GM23338 (cell line): Measurements from ENCODE around the gene AZGP1. TPM values are rescaled to one million over a fixed set of nuclear protein-coding genes. Genes with fewer than 3 reads are reported as not detected.

ENCODE experiments used
- ATAC-seq: fragments of 200-7000 bp; cut with Tn5 transposase; 3 replicates; pipeline ENCODE4 v1.9.1; 2020
- DNase-seq: peaks from one replicate; pipeline ENCODE4 v3.0.0-alpha.2; 2015; ENCODE audit warnings: low spot score
- H2AFZ ChIP-seq: fragments of 200-600 bp; sonication (generic); 2 replicates; pipeline ENCODE4 v1.8.0; 2016; ENCODE audit warnings: antibody characterized with exemption, mild to moderate bottlenecking, moderate library complexity
- H3F3A ChIP-seq: fragments of 200-600 bp; sonication (generic); replicated peaks from 2 replicates; pipeline ENCODE4 v1.8.0; 2017; ENCODE audit warnings: antibody characterized with exemption, mixed run types, low read depth
- H3K27ac ChIP-seq: fragments of 200-600 bp; sonication (generic); 2 replicates; pipeline ENCODE4 v1.6.1; 2016; ENCODE audit warnings: low read depth
- H3K27me3 ChIP-seq: fragments of 200-600 bp; sonication (generic); 2 replicates; pipeline ENCODE4 v1.8.0; 2016; ENCODE audit warnings: mild to moderate bottlenecking, mixed run types, moderate library complexity; ENCODE audit not compliant: insufficient read depth
- H3K36me3 ChIP-seq: fragments of 200-600 bp; sonication (generic); 2 replicates; pipeline ENCODE4 v1.8.0; 2016; ENCODE audit warnings: mild to moderate bottlenecking; ENCODE audit not compliant: insufficient read depth
- H3K4me1 ChIP-seq: fragments of 200-600 bp; sonication (generic); 2 replicates; pipeline ENCODE4 v1.8.0; 2016; ENCODE audit warnings: mild to moderate bottlenecking, moderate library complexity; ENCODE audit not compliant: insufficient read depth
- H3K4me2 ChIP-seq: fragments of 200-600 bp; sonication (generic); 2 replicates; pipeline ENCODE4 v1.7.1; 2017; ENCODE audit warnings: mixed run types
- H3K4me3 ChIP-seq: fragments of 200-600 bp; sonication (generic); 2 replicates; pipeline ENCODE4 v1.6.1; 2016; ENCODE audit warnings: mixed run types
- H3K79me2 ChIP-seq: fragments of 200-600 bp; sonication (generic); replicated peaks from 2 replicates; pipeline ENCODE4 v1.8.0; 2017; ENCODE audit warnings: mild to moderate bottlenecking; ENCODE audit not compliant: insufficient read depth
- H3K9me2 ChIP-seq: fragments of 200-600 bp; sonication (generic); 2 replicates; pipeline ENCODE4 v1.8.0; 2017; ENCODE audit not compliant: insufficient read depth
- H4K20me1 ChIP-seq: fragments of 200-600 bp; sonication (generic); replicated peaks from 2 replicates; pipeline ENCODE4 v1.8.0; 2017; ENCODE audit warnings: mild to moderate bottlenecking; ENCODE audit not compliant: insufficient read depth
- H3K27ac Mint-ChIP-seq: 2 replicates; pipeline ENCODE4 v1.8.0; 2020; ENCODE audit warnings: inconsistent platforms, mild to moderate bottlenecking, moderate library complexity, mixed read lengths
- H3K27me3 Mint-ChIP-seq: 3 replicates; pipeline ENCODE4 v1.8.0; 2022; ENCODE audit warnings: low read depth, mild to moderate bottlenecking, moderate library complexity, mixed read lengths, inconsistent platforms; ENCODE audit not compliant: insufficient read depth, poor library complexity
- H3K36me3 Mint-ChIP-seq: 3 replicates; pipeline ENCODE4 v1.8.0; 2021; ENCODE audit warnings: low read depth, mild to moderate bottlenecking, inconsistent platforms, moderate library complexity, mixed read lengths
- H3K4me1 Mint-ChIP-seq: 3 replicates; pipeline ENCODE4 v1.8.0; 2020; ENCODE audit warnings: mild to moderate bottlenecking, inconsistent platforms, mixed read lengths
- H3K4me3 Mint-ChIP-seq: 3 replicates; pipeline ENCODE4 v1.8.0; 2021; ENCODE audit warnings: moderate library complexity, mild to moderate bottlenecking, inconsistent platforms, mixed read lengths
- H3K9me3 Mint-ChIP-seq: 3 replicates; pipeline ENCODE4 v1.8.0; 2020; ENCODE audit warnings: moderate library complexity, mild to moderate bottlenecking, inconsistent platforms, mixed read lengths
- CREB1 ChIP-seq: fragments of 250-450 bp; sonication (Bioruptor Pico); IDR thresholded peaks from 2 replicates; pipeline ENCODE4 v1.5.0; 2020; ENCODE audit warnings: low read depth, mild to moderate bottlenecking, moderate library complexity
- EZH2 ChIP-seq: fragments of 200-600 bp; sonication (generic); IDR thresholded peaks from one replicate; pipeline ENCODE4 v1.8.0; 2017; ENCODE audit warnings: antibody characterized with exemption, mild to moderate bottlenecking, low read depth; ENCODE audit not compliant: unreplicated experiment
- EZH2phosphoT487 ChIP-seq: fragments of 200-600 bp; sonication (generic); IDR thresholded peaks from one replicate; pipeline ENCODE4 v1.8.1; 2018; ENCODE audit warnings: antibody characterized with exemption; ENCODE audit not compliant: unreplicated experiment
- JUNB ChIP-seq: IDR thresholded peaks from one replicate; pipeline ENCODE4 v1.6.1; 2016; ENCODE audit warnings: antibody characterized with exemption; ENCODE audit not compliant: unreplicated experiment
- NANOG ChIP-seq: IDR thresholded peaks from 2 replicates; pipeline ENCODE4 v1.6.1; 2016; ENCODE audit warnings: antibody characterized with exemption, borderline replicate concordance
- POLR2AphosphoS5 ChIP-seq: IDR thresholded peaks from 2 replicates; pipeline ENCODE4 v1.6.1; 2016; ENCODE audit warnings: antibody characterized with exemption, low read depth
- STAT1 ChIP-seq: IDR thresholded peaks from one replicate; pipeline ENCODE4 v1.6.1; 2016; ENCODE audit warnings: antibody characterized with exemption; ENCODE audit not compliant: unreplicated experiment
- ZNF114 ChIP-seq: fragments of 250-450 bp; sonication (Bioruptor Pico); IDR thresholded peaks from 2 replicates; pipeline ENCODE4 v1.5.0; 2020; ENCODE audit warnings: mild to moderate bottlenecking, moderate library complexity
- ZNF331 ChIP-seq: fragments of 250-450 bp; sonication (Bioruptor Pico); IDR thresholded peaks from 2 replicates; pipeline ENCODE4 v1.5.0; 2020; ENCODE audit warnings: low read depth, mild to moderate bottlenecking, moderate library complexity
- polyA plus RNA-seq: library from polyadenylated mRNA; unstranded; fragments of >200 nt; fragmentation: Nextera tagmentation; extraction: Ambion mirVana; gene quantifications from 2 replicates; pipeline ENCODE4 v1.2.1, GENCODE V29; 2016
- total RNA-seq: library from RNA; depleted of rRNA; stranded (reverse); fragments of >200 nt; shearing (Covaris generic); gene quantifications from 2 replicates; pipeline ENCODE4 v1.2.3, GENCODE V29; 2014
- TF ChIP-seq, protein P1 (sequence below), 2 experiments: fragments of 200-600 bp in 1 of 2; sonication (generic) in 1 of 2; conservative IDR thresholded peaks; 2 replicates each; pipeline versions ENCODE4 v1.5.1 to v1.6.1; 2016 to 2017; ENCODE audit warnings: antibody characterized with exemption in 2 of 2, low read depth in 2 of 2, mild to moderate bottlenecking in 2 of 2, moderate library complexity in 1 of 2
- TF ChIP-seq, protein P2 (sequence below): fragments of 250-450 bp; sonication (Bioruptor Pico); IDR thresholded peaks from 2 replicates; pipeline ENCODE4 v1.5.0; 2020; ENCODE audit warnings: mild to moderate bottlenecking, moderate library complexity
- TF ChIP-seq, protein P3 (sequence below): IDR thresholded peaks from one replicate; pipeline ENCODE4 v1.6.1; 2018; ENCODE audit warnings: antibody characterized with exemption; ENCODE audit not compliant: unreplicated experiment
- TF ChIP-seq, protein P4 (sequence below): IDR thresholded peaks from 2 replicates; pipeline ENCODE4 v1.6.1; 2016; ENCODE audit warnings: antibody characterized with exemption

Gene AZGP1
- total and polyA plus RNA-seq, 2 experiments from 2014 or later = 0.17 to 1.3 TPM

DNA sequence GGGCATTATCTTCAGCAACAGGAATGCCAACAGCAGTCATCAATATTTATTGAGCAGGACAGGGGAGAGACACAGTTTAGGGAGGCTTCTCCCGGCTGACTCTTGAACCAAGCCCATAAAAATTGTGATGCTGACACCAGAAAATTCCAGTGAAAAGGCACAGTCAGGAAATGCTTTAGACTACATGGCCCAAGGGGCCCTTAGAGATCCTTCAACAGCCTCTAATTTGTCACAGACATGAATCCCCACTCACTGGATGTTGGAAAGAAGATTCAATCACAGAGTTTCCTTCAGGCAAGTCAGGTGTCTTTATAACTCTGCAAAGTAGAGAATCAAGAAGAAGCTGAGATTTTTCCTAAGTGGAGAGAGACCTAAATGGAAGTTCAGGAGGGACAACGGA, 47.6 kb downstream of the AZGP1 start:
- H3K27ac ChIP-seq = no peak overlapping the region
- H3F3A ChIP-seq = no peaks in the 10 kb centered on the region
- Mint-ChIP-seq H3K27ac (no peak overlapping the region), H3K4me3 (no peak overlapping the region), H3K27me3 (peaks cover 10% of the 10 kb centered on the region), H3K9me3 (no peaks in the 10 kb centered on the region), H3K4me1 (peaks cover 25% of the 10 kb centered on the region), H3K36me3 (peaks cover 6% of the 10 kb centered on the region; the same call in 2 of the 3 replicates)
- H3K79me2 ChIP-seq = no peaks in the 10 kb centered on the region
- no peak overlapping the region for H3K4me3 ChIP-seq
- H3K4me2 ChIP-seq = no peak overlapping the region
- H3K4me1 ChIP-seq = peaks cover 9% of the 10 kb centered on the region
- ATAC-seq (no peak), DNase-seq (no peak)
- peaks cover 26% of the 10 kb centered on the region for H3K9me2 ChIP-seq
- TF ChIP-seq STAT1 (no peak), EZH2 (no peak), ZNF114 (CRISPR knock-in tag) (no peak), EZH2phosphoT487 (no peak), POLR2AphosphoS5 (no peak), NANOG (no peak), CREB1 (CRISPR knock-in tag) (no peak), JUNB (no peak), ZNF331 (CRISPR knock-in tag) (no peak)
- TF ChIP-seq, protein P1, sequence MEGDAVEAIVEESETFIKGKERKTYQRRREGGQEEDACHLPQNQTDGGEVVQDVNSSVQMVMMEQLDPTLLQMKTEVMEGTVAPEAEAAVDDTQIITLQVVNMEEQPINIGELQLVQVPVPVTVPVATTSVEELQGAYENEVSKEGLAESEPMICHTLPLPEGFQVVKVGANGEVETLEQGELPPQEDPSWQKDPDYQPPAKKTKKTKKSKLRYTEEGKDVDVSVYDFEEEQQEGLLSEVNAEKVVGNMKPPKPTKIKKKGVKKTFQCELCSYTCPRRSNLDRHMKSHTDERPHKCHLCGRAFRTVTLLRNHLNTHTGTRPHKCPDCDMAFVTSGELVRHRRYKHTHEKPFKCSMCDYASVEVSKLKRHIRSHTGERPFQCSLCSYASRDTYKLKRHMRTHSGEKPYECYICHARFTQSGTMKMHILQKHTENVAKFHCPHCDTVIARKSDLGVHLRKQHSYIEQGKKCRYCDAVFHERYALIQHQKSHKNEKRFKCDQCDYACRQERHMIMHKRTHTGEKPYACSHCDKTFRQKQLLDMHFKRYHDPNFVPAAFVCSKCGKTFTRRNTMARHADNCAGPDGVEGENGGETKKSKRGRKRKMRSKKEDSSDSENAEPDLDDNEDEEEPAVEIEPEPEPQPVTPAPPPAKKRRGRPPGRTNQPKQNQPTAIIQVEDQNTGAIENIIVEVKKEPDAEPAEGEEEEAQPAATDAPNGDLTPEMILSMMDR (conservative IDR thresholded peaks at IDR 0.05; ENCODE audit: low read depth in 2 of 2) = no peak
- TF ChIP-seq, protein P2, sequence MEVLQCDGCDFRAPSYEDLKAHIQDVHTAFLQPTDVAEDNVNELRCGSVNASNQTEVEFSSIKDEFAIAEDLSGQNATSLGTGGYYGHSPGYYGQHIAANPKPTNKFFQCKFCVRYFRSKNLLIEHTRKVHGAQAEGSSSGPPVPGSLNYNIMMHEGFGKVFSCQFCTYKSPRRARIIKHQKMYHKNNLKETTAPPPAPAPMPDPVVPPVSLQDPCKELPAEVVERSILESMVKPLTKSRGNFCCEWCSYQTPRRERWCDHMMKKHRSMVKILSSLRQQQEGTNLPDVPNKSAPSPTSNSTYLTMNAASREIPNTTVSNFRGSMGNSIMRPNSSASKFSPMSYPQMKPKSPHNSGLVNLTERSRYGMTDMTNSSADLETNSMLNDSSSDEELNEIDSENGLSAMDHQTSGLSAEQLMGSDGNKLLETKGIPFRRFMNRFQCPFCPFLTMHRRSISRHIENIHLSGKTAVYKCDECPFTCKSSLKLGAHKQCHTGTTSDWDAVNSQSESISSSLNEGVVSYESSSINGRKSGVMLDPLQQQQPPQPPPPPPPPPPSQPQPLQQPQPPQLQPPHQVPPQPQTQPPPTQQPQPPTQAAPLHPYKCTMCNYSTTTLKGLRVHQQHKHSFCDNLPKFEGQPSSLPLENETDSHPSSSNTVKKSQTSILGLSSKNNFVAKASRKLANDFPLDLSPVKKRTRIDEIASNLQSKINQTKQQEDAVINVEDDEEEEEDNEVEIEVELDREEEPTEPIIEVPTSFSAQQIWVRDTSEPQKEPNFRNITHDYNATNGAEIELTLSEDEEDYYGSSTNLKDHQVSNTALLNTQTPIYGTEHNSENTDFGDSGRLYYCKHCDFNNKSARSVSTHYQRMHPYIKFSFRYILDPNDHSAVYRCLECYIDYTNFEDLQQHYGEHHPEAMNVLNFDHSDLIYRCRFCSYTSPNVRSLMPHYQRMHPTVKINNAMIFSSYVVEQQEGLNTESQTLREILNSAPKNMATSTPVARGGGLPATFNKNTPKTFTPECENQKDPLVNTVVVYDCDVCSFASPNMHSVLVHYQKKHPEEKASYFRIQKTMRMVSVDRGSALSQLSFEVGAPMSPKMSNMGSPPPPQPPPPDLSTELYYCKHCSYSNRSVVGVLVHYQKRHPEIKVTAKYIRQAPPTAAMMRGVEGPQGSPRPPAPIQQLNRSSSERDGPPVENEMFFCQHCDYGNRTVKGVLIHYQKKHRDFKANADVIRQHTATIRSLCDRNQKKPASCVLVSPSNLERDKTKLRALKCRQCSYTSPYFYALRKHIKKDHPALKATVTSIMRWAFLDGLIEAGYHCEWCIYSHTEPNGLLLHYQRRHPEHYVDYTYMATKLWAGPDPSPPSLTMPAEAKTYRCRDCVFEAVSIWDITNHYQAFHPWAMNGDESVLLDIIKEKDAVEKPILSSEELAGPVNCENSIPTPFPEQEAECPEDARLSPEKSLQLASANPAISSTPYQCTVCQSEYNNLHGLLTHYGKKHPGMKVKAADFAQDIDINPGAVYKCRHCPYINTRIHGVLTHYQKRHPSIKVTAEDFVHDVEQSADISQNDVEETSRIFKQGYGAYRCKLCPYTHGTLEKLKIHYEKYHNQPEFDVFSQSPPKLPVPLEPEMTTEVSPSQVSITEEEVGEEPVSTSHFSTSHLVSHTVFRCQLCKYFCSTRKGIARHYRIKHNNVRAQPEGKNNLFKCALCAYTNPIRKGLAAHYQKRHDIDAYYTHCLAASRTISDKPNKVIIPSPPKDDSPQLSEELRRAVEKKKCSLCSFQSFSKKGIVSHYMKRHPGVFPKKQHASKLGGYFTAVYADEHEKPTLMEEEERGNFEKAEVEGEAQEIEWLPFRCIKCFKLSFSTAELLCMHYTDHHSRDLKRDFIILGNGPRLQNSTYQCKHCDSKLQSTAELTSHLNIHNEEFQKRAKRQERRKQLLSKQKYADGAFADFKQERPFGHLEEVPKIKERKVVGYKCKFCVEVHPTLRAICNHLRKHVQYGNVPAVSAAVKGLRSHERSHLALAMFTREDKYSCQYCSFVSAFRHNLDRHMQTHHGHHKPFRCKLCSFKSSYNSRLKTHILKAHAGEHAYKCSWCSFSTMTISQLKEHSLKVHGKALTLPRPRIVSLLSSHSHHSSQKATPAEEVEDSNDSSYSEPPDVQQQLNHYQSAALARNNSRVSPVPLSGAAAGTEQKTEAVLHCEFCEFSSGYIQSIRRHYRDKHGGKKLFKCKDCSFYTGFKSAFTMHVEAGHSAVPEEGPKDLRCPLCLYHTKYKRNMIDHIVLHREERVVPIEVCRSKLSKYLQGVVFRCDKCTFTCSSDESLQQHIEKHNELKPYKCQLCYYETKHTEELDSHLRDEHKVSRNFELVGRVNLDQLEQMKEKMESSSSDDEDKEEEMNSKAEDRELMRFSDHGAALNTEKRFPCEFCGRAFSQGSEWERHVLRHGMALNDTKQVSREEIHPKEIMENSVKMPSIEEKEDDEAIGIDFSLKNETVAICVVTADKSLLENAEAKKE = no peak
- TF ChIP-seq, protein P3, sequence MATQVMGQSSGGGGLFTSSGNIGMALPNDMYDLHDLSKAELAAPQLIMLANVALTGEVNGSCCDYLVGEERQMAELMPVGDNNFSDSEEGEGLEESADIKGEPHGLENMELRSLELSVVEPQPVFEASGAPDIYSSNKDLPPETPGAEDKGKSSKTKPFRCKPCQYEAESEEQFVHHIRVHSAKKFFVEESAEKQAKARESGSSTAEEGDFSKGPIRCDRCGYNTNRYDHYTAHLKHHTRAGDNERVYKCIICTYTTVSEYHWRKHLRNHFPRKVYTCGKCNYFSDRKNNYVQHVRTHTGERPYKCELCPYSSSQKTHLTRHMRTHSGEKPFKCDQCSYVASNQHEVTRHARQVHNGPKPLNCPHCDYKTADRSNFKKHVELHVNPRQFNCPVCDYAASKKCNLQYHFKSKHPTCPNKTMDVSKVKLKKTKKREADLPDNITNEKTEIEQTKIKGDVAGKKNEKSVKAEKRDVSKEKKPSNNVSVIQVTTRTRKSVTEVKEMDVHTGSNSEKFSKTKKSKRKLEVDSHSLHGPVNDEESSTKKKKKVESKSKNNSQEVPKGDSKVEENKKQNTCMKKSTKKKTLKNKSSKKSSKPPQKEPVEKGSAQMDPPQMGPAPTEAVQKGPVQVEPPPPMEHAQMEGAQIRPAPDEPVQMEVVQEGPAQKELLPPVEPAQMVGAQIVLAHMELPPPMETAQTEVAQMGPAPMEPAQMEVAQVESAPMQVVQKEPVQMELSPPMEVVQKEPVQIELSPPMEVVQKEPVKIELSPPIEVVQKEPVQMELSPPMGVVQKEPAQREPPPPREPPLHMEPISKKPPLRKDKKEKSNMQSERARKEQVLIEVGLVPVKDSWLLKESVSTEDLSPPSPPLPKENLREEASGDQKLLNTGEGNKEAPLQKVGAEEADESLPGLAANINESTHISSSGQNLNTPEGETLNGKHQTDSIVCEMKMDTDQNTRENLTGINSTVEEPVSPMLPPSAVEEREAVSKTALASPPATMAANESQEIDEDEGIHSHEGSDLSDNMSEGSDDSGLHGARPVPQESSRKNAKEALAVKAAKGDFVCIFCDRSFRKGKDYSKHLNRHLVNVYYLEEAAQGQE = no peak
- TF ChIP-seq, protein P4, sequence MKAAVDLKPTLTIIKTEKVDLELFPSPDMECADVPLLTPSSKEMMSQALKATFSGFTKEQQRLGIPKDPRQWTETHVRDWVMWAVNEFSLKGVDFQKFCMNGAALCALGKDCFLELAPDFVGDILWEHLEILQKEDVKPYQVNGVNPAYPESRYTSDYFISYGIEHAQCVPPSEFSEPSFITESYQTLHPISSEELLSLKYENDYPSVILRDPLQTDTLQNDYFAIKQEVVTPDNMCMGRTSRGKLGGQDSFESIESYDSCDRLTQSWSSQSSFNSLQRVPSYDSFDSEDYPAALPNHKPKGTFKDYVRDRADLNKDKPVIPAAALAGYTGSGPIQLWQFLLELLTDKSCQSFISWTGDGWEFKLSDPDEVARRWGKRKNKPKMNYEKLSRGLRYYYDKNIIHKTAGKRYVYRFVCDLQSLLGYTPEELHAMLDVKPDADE = no peak
- no peaks in the 10 kb centered on the region for H3K27me3 ChIP-seq
- no peak overlapping the region for H2AFZ ChIP-seq
- H3K36me3 ChIP-seq = no peaks in the 10 kb centered on the region
- no peaks in the 10 kb centered on the region for H4K20me1 ChIP-seq
